GM23338 (cell line): Measurements from ENCODE around the gene RIOX2. TPM values are rescaled to one million over a fixed set of nuclear protein-coding genes. Genes with fewer than 3 reads are reported as not detected.

Experiments
- ATAC-seq: fragments of 200-7000 bp; cut with Tn5 transposase; 3 replicates; pipeline ENCODE4 v1.9.1; 2020
- DNase-seq: peaks from one replicate; pipeline ENCODE4 v3.0.0-alpha.2; 2015; ENCODE audit warnings: low spot score
- H2AFZ ChIP-seq: fragments of 200-600 bp; sonication (generic); 2 replicates; pipeline ENCODE4 v1.8.0; 2016; ENCODE audit warnings: antibody characterized with exemption, mild to moderate bottlenecking, moderate library complexity
- H3F3A ChIP-seq: fragments of 200-600 bp; sonication (generic); replicated peaks from 2 replicates; pipeline ENCODE4 v1.8.0; 2017; ENCODE audit warnings: antibody characterized with exemption, mixed run types, low read depth
- H3K27ac ChIP-seq: fragments of 200-600 bp; sonication (generic); 2 replicates; pipeline ENCODE4 v1.6.1; 2016; ENCODE audit warnings: low read depth
- H3K27me3 ChIP-seq: fragments of 200-600 bp; sonication (generic); 2 replicates; pipeline ENCODE4 v1.8.0; 2016; ENCODE audit warnings: mild to moderate bottlenecking, mixed run types, moderate library complexity; ENCODE audit not compliant: insufficient read depth
- H3K36me3 ChIP-seq: fragments of 200-600 bp; sonication (generic); 2 replicates; pipeline ENCODE4 v1.8.0; 2016; ENCODE audit warnings: mild to moderate bottlenecking; ENCODE audit not compliant: insufficient read depth
- H3K4me1 ChIP-seq: fragments of 200-600 bp; sonication (generic); 2 replicates; pipeline ENCODE4 v1.8.0; 2016; ENCODE audit warnings: mild to moderate bottlenecking, moderate library complexity; ENCODE audit not compliant: insufficient read depth
- H3K4me2 ChIP-seq: fragments of 200-600 bp; sonication (generic); 2 replicates; pipeline ENCODE4 v1.7.1; 2017; ENCODE audit warnings: mixed run types
- H3K4me3 ChIP-seq: fragments of 200-600 bp; sonication (generic); 2 replicates; pipeline ENCODE4 v1.6.1; 2016; ENCODE audit warnings: mixed run types
- H3K79me2 ChIP-seq: fragments of 200-600 bp; sonication (generic); replicated peaks from 2 replicates; pipeline ENCODE4 v1.8.0; 2017; ENCODE audit warnings: mild to moderate bottlenecking; ENCODE audit not compliant: insufficient read depth
- H3K9me2 ChIP-seq: fragments of 200-600 bp; sonication (generic); 2 replicates; pipeline ENCODE4 v1.8.0; 2017; ENCODE audit not compliant: insufficient read depth
- H4K20me1 ChIP-seq: fragments of 200-600 bp; sonication (generic); replicated peaks from 2 replicates; pipeline ENCODE4 v1.8.0; 2017; ENCODE audit warnings: mild to moderate bottlenecking; ENCODE audit not compliant: insufficient read depth
- H3K27ac Mint-ChIP-seq: 2 replicates; pipeline ENCODE4 v1.8.0; 2020; ENCODE audit warnings: inconsistent platforms, mild to moderate bottlenecking, moderate library complexity, mixed read lengths
- H3K27me3 Mint-ChIP-seq: 3 replicates; pipeline ENCODE4 v1.8.0; 2022; ENCODE audit warnings: low read depth, mild to moderate bottlenecking, moderate library complexity, mixed read lengths, inconsistent platforms; ENCODE audit not compliant: insufficient read depth, poor library complexity
- H3K36me3 Mint-ChIP-seq: 3 replicates; pipeline ENCODE4 v1.8.0; 2021; ENCODE audit warnings: low read depth, mild to moderate bottlenecking, inconsistent platforms, moderate library complexity, mixed read lengths
- H3K4me1 Mint-ChIP-seq: 3 replicates; pipeline ENCODE4 v1.8.0; 2020; ENCODE audit warnings: mild to moderate bottlenecking, inconsistent platforms, mixed read lengths
- H3K4me3 Mint-ChIP-seq: 3 replicates; pipeline ENCODE4 v1.8.0; 2021; ENCODE audit warnings: moderate library complexity, mild to moderate bottlenecking, inconsistent platforms, mixed read lengths
- H3K9me3 Mint-ChIP-seq: 3 replicates; pipeline ENCODE4 v1.8.0; 2020; ENCODE audit warnings: moderate library complexity, mild to moderate bottlenecking, inconsistent platforms, mixed read lengths
- EZH2phosphoT487 ChIP-seq: fragments of 200-600 bp; sonication (generic); IDR thresholded peaks from one replicate; pipeline ENCODE4 v1.8.1; 2018; ENCODE audit warnings: antibody characterized with exemption; ENCODE audit not compliant: unreplicated experiment
- NANOG ChIP-seq: IDR thresholded peaks from 2 replicates; pipeline ENCODE4 v1.6.1; 2016; ENCODE audit warnings: antibody characterized with exemption, borderline replicate concordance
- POLR2AphosphoS5 ChIP-seq: IDR thresholded peaks from 2 replicates; pipeline ENCODE4 v1.6.1; 2016; ENCODE audit warnings: antibody characterized with exemption, low read depth
- polyA plus RNA-seq: library from polyadenylated mRNA; unstranded; fragments of >200 nt; fragmentation: Nextera tagmentation; extraction: Ambion mirVana; gene quantifications from 2 replicates; pipeline ENCODE4 v1.2.1, GENCODE V29; 2016
- total RNA-seq: library from RNA; depleted of rRNA; stranded (reverse); fragments of >200 nt; shearing (Covaris generic); gene quantifications from 2 replicates; pipeline ENCODE4 v1.2.3, GENCODE V29; 2014
- TF ChIP-seq, protein P1 (sequence below), 2 experiments: fragments of 200-600 bp in 1 of 2; sonication (generic) in 1 of 2; conservative IDR thresholded peaks; 2 replicates each; pipeline versions ENCODE4 v1.5.1 to v1.6.1; 2016 to 2017; ENCODE audit warnings: antibody characterized with exemption in 2 of 2, low read depth in 2 of 2, mild to moderate bottlenecking in 2 of 2, moderate library complexity in 1 of 2
- TF ChIP-seq, protein P2 (sequence below): IDR thresholded peaks from 2 replicates; pipeline ENCODE4 v1.6.1; 2016; ENCODE audit warnings: antibody characterized with exemption
- TF ChIP-seq, protein P3 (sequence below): fragments of 250-450 bp; sonication (Bioruptor Pico); IDR thresholded peaks from 2 replicates; pipeline ENCODE4 v1.5.0; 2020; ENCODE audit warnings: mild to moderate bottlenecking, moderate library complexity

RIOX2 gene
- total and polyA plus RNA-seq, 2 experiments from 2014 or later = 9.0 to 10.7 TPM

DNA sequence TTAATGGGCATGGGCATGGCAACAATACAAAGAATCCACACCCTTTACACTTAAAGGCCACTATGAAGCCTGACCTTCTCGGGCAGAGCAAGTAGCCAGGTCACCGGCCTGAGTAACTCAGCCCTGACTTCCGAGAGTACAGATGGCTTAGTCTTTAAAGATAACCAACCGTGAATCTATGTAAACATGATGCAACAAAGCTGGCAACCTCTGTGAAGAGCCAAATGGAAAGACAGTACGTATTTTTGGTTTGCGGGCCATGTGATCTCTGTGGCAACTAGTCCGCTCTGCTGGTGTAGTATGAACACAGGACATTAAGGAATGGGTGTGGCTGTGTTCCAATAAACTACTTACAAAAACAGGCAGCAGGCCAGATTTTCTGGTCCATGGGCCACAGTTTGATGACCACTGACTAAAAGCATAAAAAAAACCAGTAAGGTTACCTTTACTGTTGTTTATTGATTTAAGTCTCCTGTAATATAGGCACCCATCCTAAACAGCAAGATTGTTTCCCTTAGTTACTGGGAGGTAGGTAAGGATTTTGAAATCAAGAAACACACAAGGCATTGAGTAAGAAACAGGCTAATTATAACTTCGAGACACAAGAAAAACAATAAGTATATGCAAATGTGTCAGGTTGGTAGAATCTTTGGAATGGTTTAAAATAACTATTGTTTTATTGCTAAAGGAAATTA is 14.5 kb downstream of the RIOX2 start:
- ATAC-seq = no peak
- H3F3A ChIP-seq = no peaks in the 10 kb centered on the region

More for the DNA sequence above, 14.5 kb downstream of the RIOX2 start:
- H3K27ac Mint-ChIP-seq = no peak overlapping the region
- Histone ChIP-seq H4K20me1 (no peaks in the 10 kb centered on the region), H3K9me2 (no peaks in the 10 kb centered on the region), H2AFZ (no peak overlapping the region), H3K4me3 (no peak overlapping the region), H3K79me2 (no peaks in the 10 kb centered on the region), H3K4me2 (no peak overlapping the region), H3K36me3 (no peaks in the 10 kb centered on the region; the same call in 1 of the 2 replicates), H3K27me3 (no peaks in the 10 kb centered on the region), H3K4me1 (no peaks in the 10 kb centered on the region), H3K27ac (no peak overlapping the region)
- H3K36me3 Mint-ChIP-seq = no peaks in the 10 kb centered on the region; the same call in 1 of the 3 replicates
- no peak overlapping the region for H3K4me3 Mint-ChIP-seq
- no peaks in the 10 kb centered on the region for H3K27me3 Mint-ChIP-seq
- H3K4me1 Mint-ChIP-seq = peaks cover 6% of the 10 kb centered on the region; the same call in 2 of the 3 replicates
- TF ChIP-seq, protein P1, sequence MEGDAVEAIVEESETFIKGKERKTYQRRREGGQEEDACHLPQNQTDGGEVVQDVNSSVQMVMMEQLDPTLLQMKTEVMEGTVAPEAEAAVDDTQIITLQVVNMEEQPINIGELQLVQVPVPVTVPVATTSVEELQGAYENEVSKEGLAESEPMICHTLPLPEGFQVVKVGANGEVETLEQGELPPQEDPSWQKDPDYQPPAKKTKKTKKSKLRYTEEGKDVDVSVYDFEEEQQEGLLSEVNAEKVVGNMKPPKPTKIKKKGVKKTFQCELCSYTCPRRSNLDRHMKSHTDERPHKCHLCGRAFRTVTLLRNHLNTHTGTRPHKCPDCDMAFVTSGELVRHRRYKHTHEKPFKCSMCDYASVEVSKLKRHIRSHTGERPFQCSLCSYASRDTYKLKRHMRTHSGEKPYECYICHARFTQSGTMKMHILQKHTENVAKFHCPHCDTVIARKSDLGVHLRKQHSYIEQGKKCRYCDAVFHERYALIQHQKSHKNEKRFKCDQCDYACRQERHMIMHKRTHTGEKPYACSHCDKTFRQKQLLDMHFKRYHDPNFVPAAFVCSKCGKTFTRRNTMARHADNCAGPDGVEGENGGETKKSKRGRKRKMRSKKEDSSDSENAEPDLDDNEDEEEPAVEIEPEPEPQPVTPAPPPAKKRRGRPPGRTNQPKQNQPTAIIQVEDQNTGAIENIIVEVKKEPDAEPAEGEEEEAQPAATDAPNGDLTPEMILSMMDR (conservative IDR thresholded peaks at IDR 0.05; ENCODE audit: low read depth in 2 of 2) = no peak
- TF ChIP-seq POLR2AphosphoS5 (no peak), NANOG (no peak), EZH2phosphoT487 (no peak)
- TF ChIP-seq, protein P2, sequence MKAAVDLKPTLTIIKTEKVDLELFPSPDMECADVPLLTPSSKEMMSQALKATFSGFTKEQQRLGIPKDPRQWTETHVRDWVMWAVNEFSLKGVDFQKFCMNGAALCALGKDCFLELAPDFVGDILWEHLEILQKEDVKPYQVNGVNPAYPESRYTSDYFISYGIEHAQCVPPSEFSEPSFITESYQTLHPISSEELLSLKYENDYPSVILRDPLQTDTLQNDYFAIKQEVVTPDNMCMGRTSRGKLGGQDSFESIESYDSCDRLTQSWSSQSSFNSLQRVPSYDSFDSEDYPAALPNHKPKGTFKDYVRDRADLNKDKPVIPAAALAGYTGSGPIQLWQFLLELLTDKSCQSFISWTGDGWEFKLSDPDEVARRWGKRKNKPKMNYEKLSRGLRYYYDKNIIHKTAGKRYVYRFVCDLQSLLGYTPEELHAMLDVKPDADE = no peak
- TF ChIP-seq, protein P3, sequence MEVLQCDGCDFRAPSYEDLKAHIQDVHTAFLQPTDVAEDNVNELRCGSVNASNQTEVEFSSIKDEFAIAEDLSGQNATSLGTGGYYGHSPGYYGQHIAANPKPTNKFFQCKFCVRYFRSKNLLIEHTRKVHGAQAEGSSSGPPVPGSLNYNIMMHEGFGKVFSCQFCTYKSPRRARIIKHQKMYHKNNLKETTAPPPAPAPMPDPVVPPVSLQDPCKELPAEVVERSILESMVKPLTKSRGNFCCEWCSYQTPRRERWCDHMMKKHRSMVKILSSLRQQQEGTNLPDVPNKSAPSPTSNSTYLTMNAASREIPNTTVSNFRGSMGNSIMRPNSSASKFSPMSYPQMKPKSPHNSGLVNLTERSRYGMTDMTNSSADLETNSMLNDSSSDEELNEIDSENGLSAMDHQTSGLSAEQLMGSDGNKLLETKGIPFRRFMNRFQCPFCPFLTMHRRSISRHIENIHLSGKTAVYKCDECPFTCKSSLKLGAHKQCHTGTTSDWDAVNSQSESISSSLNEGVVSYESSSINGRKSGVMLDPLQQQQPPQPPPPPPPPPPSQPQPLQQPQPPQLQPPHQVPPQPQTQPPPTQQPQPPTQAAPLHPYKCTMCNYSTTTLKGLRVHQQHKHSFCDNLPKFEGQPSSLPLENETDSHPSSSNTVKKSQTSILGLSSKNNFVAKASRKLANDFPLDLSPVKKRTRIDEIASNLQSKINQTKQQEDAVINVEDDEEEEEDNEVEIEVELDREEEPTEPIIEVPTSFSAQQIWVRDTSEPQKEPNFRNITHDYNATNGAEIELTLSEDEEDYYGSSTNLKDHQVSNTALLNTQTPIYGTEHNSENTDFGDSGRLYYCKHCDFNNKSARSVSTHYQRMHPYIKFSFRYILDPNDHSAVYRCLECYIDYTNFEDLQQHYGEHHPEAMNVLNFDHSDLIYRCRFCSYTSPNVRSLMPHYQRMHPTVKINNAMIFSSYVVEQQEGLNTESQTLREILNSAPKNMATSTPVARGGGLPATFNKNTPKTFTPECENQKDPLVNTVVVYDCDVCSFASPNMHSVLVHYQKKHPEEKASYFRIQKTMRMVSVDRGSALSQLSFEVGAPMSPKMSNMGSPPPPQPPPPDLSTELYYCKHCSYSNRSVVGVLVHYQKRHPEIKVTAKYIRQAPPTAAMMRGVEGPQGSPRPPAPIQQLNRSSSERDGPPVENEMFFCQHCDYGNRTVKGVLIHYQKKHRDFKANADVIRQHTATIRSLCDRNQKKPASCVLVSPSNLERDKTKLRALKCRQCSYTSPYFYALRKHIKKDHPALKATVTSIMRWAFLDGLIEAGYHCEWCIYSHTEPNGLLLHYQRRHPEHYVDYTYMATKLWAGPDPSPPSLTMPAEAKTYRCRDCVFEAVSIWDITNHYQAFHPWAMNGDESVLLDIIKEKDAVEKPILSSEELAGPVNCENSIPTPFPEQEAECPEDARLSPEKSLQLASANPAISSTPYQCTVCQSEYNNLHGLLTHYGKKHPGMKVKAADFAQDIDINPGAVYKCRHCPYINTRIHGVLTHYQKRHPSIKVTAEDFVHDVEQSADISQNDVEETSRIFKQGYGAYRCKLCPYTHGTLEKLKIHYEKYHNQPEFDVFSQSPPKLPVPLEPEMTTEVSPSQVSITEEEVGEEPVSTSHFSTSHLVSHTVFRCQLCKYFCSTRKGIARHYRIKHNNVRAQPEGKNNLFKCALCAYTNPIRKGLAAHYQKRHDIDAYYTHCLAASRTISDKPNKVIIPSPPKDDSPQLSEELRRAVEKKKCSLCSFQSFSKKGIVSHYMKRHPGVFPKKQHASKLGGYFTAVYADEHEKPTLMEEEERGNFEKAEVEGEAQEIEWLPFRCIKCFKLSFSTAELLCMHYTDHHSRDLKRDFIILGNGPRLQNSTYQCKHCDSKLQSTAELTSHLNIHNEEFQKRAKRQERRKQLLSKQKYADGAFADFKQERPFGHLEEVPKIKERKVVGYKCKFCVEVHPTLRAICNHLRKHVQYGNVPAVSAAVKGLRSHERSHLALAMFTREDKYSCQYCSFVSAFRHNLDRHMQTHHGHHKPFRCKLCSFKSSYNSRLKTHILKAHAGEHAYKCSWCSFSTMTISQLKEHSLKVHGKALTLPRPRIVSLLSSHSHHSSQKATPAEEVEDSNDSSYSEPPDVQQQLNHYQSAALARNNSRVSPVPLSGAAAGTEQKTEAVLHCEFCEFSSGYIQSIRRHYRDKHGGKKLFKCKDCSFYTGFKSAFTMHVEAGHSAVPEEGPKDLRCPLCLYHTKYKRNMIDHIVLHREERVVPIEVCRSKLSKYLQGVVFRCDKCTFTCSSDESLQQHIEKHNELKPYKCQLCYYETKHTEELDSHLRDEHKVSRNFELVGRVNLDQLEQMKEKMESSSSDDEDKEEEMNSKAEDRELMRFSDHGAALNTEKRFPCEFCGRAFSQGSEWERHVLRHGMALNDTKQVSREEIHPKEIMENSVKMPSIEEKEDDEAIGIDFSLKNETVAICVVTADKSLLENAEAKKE = no peak
- no peak for DNase-seq
- H3K9me3 Mint-ChIP-seq = no peaks in the 10 kb centered on the region
